ENCODE results near the gene B3GAT2. TPM values are rescaled to one million over a fixed set of nuclear protein-coding genes. Genes with fewer than 3 reads are reported as not detected.

B3GAT2 gene
- total and polyA plus RNA-seq, 2 donors: 0.25 to 1.5 TPM

DNA sequence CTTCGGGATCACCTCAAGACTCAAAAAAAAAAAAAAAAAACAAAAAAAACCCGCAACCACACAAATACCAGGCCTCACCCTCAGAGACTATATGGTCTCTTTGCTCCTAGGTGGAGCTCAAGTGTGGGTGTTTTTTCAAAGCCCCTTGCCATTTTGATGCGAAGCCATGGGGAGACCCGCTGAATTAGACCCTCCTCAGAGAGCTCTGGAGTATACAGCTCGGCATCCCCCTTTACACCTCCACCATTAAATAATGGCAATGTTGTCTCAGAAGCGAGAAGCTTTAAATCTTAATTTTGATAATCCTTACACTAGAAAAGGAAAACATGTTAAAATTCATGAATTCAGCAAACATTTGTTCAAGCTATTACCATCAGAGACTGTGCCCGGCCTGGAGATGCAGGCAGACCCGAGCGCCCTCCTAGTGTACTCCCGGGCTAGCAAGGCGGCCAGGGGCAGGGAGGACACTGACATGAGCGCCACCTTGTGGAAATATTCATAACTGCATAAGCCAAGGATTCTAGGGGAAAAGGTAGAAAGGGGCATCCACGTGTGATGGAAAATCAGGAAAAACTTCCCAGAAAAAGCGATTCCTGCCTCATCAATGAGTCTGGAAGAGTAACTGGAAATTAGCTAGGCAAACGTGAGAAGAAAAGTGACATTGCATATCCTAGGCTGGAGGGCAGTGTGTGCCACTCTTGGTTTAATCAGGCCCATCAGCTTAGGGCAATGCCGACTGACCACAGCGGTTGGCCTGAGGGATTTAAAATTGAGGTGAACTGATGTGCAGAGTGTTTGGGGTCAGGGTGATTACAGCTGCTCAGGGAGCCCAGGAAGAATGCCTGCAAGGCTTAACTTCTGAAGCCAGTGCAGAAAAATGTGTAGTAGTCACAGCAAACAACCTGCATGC, 72.5 kb downstream of the B3GAT2 start:
- 40% methylated on average over 17 of the region's 17 CpGs for WGBS
- DNase-seq (ENCODE audit: extremely low spot score): no peak
- no peak overlapping the region for H3K27ac ChIP-seq (ENCODE audit: low read depth)
- no peaks in the 10 kb centered on the region for H3K36me3 ChIP-seq (ENCODE audit: insufficient read depth)
- no peaks in the 10 kb centered on the region for H3K4me1 ChIP-seq (ENCODE audit: insufficient read depth)
- H3K4me3 ChIP-seq (ENCODE audit: low read depth, low read length): no peak overlapping the region

- 85% methylated on average over 5 of the region's 5 CpGs for WGBS
- Histone ChIP-seq H3K36me3 (ENCODE audit: insufficient read depth) (no peaks in the 10 kb centered on the region), H3K4me3 (ENCODE audit: low read depth, low read length) (no peak overlapping the region), H3K27ac (ENCODE audit: low read depth) (no peak overlapping the region), H3K4me1 (ENCODE audit: insufficient read depth) (no peaks in the 10 kb centered on the region)
- no peak for DNase-seq (ENCODE audit: extremely low spot score)
Observed at GRCh38 chr6:70879496-70879895, 77.4 kb downstream of the B3GAT2 start.

DNA sequence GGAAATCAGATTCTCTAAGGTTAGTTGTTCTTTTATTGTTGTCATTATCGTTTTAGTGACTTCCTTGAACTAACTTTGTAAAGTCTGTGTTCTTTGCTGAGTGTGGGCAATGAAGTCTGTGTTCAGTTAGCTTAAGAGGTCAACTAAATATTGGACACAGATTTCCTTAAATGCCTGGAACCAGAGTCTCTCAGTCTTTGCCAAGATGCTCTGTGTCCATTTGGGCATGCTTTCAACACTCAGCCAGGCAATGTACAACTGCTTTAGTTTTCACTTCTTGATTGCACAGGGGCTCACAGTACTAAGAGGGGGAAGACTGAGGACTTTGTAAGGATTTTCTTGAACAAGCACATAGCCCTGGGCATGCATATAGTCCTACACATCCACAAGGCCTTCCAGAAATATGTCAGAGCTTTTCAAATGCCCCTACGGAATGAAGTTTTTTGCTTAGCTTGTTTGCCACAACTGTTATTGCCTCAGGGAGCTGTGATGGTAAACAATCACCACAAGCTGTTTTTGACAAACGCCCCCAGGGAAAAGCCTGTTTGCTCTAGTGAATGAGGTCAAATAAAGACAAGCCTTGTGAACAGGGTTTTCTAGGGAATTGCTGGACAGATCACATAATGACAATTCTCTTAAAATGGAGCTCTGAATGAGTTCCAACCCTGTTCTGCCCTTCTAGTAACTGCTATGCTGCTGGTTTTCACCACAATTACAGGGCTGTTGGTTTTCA, 82.5 kb downstream of the B3GAT2 start:
- DNase-seq (ENCODE audit: extremely low spot score): no peak
- WGBS: 43% methylated on average over 3 of the region's 3 CpGs
- H3K4me1 ChIP-seq (ENCODE audit: insufficient read depth): no peaks in the 10 kb centered on the region

GRCh38 chr6:70872469-70872868, 84.4 kb downstream of the B3GAT2 start:
- H3K27ac ChIP-seq (ENCODE audit: low read depth): no peak overlapping the region
- H3K4me1 ChIP-seq (ENCODE audit: insufficient read depth): no peaks in the 10 kb centered on the region
- no peaks in the 10 kb centered on the region for H3K36me3 ChIP-seq (ENCODE audit: insufficient read depth)
- DNase-seq (ENCODE audit: extremely low spot score): no peak
- no peak overlapping the region for H3K4me3 ChIP-seq (ENCODE audit: low read depth, low read length)
- 96% methylated on average over 2 of the region's 2 CpGs for WGBS

More for the DNA sequence above, 82.5 kb downstream of the B3GAT2 start:
- no peak overlapping the region for H3K4me3 ChIP-seq (ENCODE audit: low read depth, low read length)
- no peaks in the 10 kb centered on the region for H3K36me3 ChIP-seq (ENCODE audit: insufficient read depth)
- H3K27ac ChIP-seq (ENCODE audit: low read depth): no peak overlapping the region

DNA sequence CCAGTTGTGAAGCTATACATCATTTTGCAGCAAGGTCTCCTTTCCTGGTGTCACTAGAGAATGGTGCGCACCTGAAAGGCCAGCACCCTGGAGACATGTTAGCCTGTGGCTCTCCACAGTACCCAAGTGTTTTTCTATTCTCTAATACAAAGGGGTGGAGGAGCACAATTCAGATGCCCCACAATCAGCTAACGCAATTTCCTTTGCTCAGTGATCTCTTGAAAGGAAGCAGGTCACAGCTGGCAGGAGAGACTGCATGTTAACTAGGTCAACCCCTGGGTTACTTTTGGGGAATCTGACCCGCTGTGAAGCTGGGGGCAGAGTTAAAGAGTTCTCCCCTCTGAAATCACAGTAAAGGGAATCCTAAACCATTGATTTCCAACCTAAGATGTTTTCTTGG, 92.5 kb downstream of the B3GAT2 start:
- Histone ChIP-seq H3K27ac (ENCODE audit: low read depth) (no peak overlapping the region), H3K36me3 (ENCODE audit: insufficient read depth) (no peaks in the 10 kb centered on the region), H3K4me1 (ENCODE audit: insufficient read depth) (no peaks in the 10 kb centered on the region), H3K4me3 (ENCODE audit: low read depth, low read length) (no peak overlapping the region)
- 69% methylated on average over 3 of the region's 3 CpGs for WGBS
- no peak for DNase-seq (ENCODE audit: extremely low spot score)

DNA sequence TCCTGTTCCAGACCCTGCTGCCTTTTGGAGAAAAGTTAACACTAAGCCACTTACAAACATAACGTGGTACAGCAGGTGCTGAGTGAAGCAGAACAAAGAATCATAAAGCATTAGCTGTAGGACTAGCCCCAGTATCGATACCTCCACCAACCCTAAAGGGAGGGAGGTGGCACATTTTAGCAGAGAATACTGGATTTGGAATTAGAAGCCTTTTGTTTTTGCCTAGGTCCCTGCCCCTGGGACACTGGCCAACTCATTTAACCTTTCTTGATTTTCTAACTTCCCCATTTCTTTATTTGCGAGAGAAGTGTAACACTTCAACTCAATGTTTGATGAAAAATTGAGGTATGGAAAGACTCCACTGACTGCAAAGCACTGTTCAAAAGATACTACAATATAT, 93.5 kb downstream of the B3GAT2 start:
- Histone ChIP-seq H3K4me1 (ENCODE audit: insufficient read depth) (no peaks in the 10 kb centered on the region), H3K27ac (ENCODE audit: low read depth) (no peak overlapping the region), H3K4me3 (ENCODE audit: low read depth, low read length) (no peak overlapping the region), H3K36me3 (ENCODE audit: insufficient read depth) (no peaks in the 10 kb centered on the region)
- 74% methylated on average over 3 of the region's 3 CpGs for WGBS
- no peak for DNase-seq (ENCODE audit: extremely low spot score)

- 91% methylated on average over 1 of the region's 1 CpG for WGBS
- no peak overlapping the region for H3K4me3 ChIP-seq (ENCODE audit: low read depth, low read length)
Observed at GRCh38 chr6:70860920-70861319, 95.9 kb downstream of the B3GAT2 start.

GRCh38 chr6:70860045-70860444, 96.8 kb downstream of the B3GAT2 start:
- Histone ChIP-seq H3K27ac (ENCODE audit: low read depth) (no peak overlapping the region), H3K36me3 (ENCODE audit: insufficient read depth) (no peaks in the 10 kb centered on the region), H3K4me3 (ENCODE audit: low read depth, low read length) (no peak overlapping the region), H3K4me1 (ENCODE audit: insufficient read depth) (no peaks in the 10 kb centered on the region)
- no peak for DNase-seq (ENCODE audit: extremely low spot score)
- 93% methylated on average over 1 of the region's 1 CpG for whole genome bisulfite sequencing

More at GRCh38 chr6:70860920-70861319, 95.9 kb downstream of the B3GAT2 start:
- H3K4me1 ChIP-seq (ENCODE audit: insufficient read depth): no peaks in the 10 kb centered on the region
- H3K27ac ChIP-seq (ENCODE audit: low read depth): no peak overlapping the region
- no peaks in the 10 kb centered on the region for H3K36me3 ChIP-seq (ENCODE audit: insufficient read depth)
- no peak for DNase-seq (ENCODE audit: extremely low spot score)

- DNase-seq (ENCODE audit: extremely low spot score): no peak
- Histone ChIP-seq H3K4me3 (ENCODE audit: low read depth, low read length) (no peak overlapping the region), H3K4me1 (ENCODE audit: insufficient read depth) (no peaks in the 10 kb centered on the region), H3K27ac (ENCODE audit: low read depth) (no peak overlapping the region), H3K36me3 (ENCODE audit: insufficient read depth) (no peaks in the 10 kb centered on the region)
- 94% methylated on average over 5 of the region's 5 CpGs for WGBS
Observed at GRCh38 chr6:70857387-70858077, 99.3 kb downstream of the B3GAT2 start.

- no peak overlapping the region for H3K4me3 ChIP-seq (ENCODE audit: low read depth, low read length)
- no peak overlapping the region for H3K27ac ChIP-seq (ENCODE audit: low read depth)
- no peak for DNase-seq (ENCODE audit: extremely low spot score)
- H3K36me3 ChIP-seq (ENCODE audit: insufficient read depth): no peaks in the 10 kb centered on the region
- H3K4me1 ChIP-seq (ENCODE audit: insufficient read depth): no peaks in the 10 kb centered on the region
Observed at GRCh38 chr6:70852667-70853246, 104.1 kb downstream of the B3GAT2 start.

- no peak for DNase-seq (ENCODE audit: extremely low spot score)
- 86% methylated on average over 1 of the region's 1 CpG for WGBS
- Histone ChIP-seq H3K27ac (ENCODE audit: low read depth) (no peak overlapping the region), H3K4me1 (ENCODE audit: insufficient read depth) (no peaks in the 10 kb centered on the region), H3K4me3 (ENCODE audit: low read depth, low read length) (no peak overlapping the region), H3K36me3 (ENCODE audit: insufficient read depth) (no peaks in the 10 kb centered on the region)
Observed at GRCh38 chr6:70849348-70850069, 107.4 kb downstream of the B3GAT2 start.

DNA sequence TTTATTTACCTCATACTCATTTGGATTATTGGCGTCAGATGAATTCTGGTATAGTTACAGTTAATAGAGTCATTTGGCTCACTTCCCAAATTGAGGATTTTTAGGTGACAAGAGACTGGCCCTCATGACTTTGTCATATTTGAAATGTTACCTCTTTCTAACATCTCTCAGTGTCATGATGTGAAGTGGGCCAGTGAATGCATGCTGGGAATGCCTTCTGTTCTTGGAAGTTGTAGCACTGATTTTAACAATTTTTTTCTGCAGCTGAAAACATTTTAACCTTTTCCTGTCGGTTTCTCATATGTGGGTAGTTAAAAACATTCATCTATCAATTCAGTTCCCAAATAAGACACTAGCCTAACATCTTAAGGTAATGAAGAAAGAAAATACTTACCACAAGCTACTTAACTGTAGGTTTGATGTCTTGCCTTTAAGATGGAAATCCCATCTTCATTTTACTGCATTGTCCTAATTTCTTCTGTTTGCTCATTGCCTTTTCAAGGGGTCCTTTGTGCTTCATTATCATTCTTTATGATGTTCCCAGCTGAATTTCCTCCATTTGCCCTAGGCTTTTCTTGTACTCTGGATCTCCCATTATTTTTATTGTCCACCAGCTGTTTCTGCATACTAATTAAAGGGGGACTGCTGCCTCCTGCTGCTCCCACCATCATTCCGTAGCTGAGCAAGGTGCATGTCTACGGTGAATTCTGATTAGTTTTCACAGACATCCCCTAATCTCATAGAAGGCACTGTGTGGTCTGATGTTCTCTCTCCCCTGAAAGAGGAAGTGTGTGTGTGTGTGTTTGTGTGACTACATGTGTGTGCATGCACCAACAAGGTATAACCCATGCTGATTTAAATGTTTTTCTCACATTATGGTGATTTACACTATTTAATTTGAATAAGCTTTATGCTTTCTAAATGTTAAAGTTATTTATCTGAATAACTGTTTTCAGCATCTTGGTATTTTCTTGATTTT, 109.5 kb downstream of the B3GAT2 start:
- Histone ChIP-seq H3K27ac (ENCODE audit: low read depth) (no peak overlapping the region), H3K4me3 (ENCODE audit: low read depth, low read length) (no peak overlapping the region), H3K36me3 (ENCODE audit: insufficient read depth) (no peaks in the 10 kb centered on the region), H3K4me1 (ENCODE audit: insufficient read depth) (no peaks in the 10 kb centered on the region)
- no peak for DNase-seq (ENCODE audit: extremely low spot score)
- WGBS: 78% methylated on average over 4 of the region's 4 CpGs

Measured in urinary bladder (tissue), 4 donors.